SK-N-SH (cell line): ENCODE measurements around the gene CBFA2T3.

Experiments
- ELF1 ChIP-seq: IDR thresholded peaks from 2 replicates; pipeline ENCODE4 v1.4.0; 2012
- EP300 ChIP-seq, 2 experiments: IDR thresholded peaks; 2 replicates each; pipeline versions ENCODE4 v1.4.0 to v1.6.1; 2012; ENCODE audit warnings: borderline replicate concordance in 1 of 2, low read depth in 1 of 2, low read length in 1 of 2
- EZH2phosphoT487 ChIP-seq: fragments of 200-600 bp; sonication (generic); IDR thresholded peaks from 2 replicates; pipeline ENCODE4 v1.6.1; 2017; ENCODE audit warnings: low read depth, mixed run types, mild to moderate bottlenecking, antibody characterized with exemption, moderate library complexity, borderline replicate concordance
- GABPA ChIP-seq: IDR thresholded peaks from 2 replicates; pipeline ENCODE4 v1.4.0; 2012; ENCODE audit warnings: low read depth, mild to moderate bottlenecking
- JUND ChIP-seq: IDR thresholded peaks from 2 replicates; pipeline ENCODE4 v1.4.0; 2012
- POLR2AphosphoS5 ChIP-seq: IDR thresholded peaks from 2 replicates; pipeline ENCODE4 v1.6.1; 2012; ENCODE audit warnings: low read depth, low read length
- RXRA ChIP-seq: IDR thresholded peaks from 2 replicates; pipeline ENCODE4 v1.4.0; 2012; ENCODE audit warnings: low read depth, mild to moderate bottlenecking, borderline replicate concordance
- TAF1 ChIP-seq: IDR thresholded peaks from 2 replicates; pipeline ENCODE4 v1.6.1; 2012; ENCODE audit warnings: low read depth, mild to moderate bottlenecking, low read length, moderate library complexity, borderline replicate concordance
- TF ChIP-seq, protein P1 (sequence below): fragments of 150-350 bp; IDR thresholded peaks from 2 replicates; pipeline ENCODE4 v1.6.1; 2017; ENCODE audit warnings: antibody characterized with exemption, low read length, low read depth, borderline replicate concordance
- TF ChIP-seq, protein P2 (sequence below): fragments of 200-600 bp; sonication (generic); IDR thresholded peaks from 2 replicates; pipeline ENCODE4 v1.6.1; 2017; ENCODE audit warnings: antibody characterized with exemption, mild to moderate bottlenecking, moderate library complexity
- TF ChIP-seq, protein P3 (sequence below): IDR thresholded peaks from 2 replicates; pipeline ENCODE4 v1.6.1; 2012; ENCODE audit warnings: mild to moderate bottlenecking, low read depth, low read length, moderate library complexity
- TF ChIP-seq, protein P4 (sequence below): IDR thresholded peaks from 2 replicates; pipeline ENCODE4 v1.4.0; 2012; ENCODE audit warnings: low read depth, borderline replicate concordance

DNA sequence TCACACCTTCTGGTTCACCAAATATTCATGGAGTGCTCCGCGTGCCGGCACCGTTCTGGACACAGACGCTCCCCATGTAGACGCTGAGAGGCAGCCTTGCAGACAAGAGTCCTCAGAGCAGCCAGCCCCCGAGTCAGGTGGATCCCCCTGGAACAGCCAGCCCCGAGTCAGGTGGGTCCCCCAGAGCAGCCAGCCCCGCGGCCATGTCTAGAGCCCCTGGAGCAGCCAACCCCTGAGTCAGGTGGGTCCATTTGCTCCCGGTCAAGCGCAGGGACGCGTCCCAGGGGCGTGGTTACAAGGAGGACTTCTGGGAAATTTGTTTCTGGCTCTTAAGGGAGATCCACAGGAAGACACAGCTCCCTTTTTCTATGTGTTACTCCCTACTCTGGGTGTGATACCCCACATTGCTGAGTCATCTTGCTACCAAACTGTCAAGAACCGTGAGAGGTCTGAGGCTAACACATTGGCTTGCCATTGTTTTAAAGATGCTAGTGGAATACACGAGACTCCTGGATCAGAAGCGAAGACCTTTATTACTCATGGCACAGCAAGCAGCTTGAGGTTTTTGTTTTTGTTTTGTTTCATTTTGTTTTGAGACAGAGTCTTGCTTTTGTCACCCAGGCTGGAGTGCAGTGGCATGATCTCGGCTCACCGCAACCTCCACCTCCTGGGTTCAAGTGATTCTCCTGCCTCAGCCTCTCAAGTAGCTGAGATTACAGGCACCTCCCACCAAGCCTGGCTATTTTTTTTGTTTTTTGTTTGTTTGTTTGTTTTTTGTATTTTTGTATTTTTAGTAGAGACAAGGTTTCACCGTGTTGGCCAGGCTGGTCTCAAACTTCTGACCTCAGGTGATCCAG is 43.3 kb upstream of the CBFA2T3 start:
- TF ChIP-seq, protein P1, sequence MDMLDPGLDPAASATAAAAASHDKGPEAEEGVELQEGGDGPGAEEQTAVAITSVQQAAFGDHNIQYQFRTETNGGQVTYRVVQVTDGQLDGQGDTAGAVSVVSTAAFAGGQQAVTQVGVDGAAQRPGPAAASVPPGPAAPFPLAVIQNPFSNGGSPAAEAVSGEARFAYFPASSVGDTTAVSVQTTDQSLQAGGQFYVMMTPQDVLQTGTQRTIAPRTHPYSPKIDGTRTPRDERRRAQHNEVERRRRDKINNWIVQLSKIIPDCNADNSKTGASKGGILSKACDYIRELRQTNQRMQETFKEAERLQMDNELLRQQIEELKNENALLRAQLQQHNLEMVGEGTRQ, result no peak
- TF ChIP-seq, protein P2, sequence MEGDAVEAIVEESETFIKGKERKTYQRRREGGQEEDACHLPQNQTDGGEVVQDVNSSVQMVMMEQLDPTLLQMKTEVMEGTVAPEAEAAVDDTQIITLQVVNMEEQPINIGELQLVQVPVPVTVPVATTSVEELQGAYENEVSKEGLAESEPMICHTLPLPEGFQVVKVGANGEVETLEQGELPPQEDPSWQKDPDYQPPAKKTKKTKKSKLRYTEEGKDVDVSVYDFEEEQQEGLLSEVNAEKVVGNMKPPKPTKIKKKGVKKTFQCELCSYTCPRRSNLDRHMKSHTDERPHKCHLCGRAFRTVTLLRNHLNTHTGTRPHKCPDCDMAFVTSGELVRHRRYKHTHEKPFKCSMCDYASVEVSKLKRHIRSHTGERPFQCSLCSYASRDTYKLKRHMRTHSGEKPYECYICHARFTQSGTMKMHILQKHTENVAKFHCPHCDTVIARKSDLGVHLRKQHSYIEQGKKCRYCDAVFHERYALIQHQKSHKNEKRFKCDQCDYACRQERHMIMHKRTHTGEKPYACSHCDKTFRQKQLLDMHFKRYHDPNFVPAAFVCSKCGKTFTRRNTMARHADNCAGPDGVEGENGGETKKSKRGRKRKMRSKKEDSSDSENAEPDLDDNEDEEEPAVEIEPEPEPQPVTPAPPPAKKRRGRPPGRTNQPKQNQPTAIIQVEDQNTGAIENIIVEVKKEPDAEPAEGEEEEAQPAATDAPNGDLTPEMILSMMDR, result no peak
- TF ChIP-seq POLR2AphosphoS5 (no peak), EZH2phosphoT487 (no peak), JUND (no peak), GABPA (no peak), ELF1 (no peak), RXRA (no peak), EP300 (IDR thresholded peaks at IDR 0.05; ENCODE audit: borderline replicate concordance in 1 of 2, low read depth in 1 of 2, low read length in 1 of 2) (no peak), TAF1 (no peak)
- TF ChIP-seq, protein P3, sequence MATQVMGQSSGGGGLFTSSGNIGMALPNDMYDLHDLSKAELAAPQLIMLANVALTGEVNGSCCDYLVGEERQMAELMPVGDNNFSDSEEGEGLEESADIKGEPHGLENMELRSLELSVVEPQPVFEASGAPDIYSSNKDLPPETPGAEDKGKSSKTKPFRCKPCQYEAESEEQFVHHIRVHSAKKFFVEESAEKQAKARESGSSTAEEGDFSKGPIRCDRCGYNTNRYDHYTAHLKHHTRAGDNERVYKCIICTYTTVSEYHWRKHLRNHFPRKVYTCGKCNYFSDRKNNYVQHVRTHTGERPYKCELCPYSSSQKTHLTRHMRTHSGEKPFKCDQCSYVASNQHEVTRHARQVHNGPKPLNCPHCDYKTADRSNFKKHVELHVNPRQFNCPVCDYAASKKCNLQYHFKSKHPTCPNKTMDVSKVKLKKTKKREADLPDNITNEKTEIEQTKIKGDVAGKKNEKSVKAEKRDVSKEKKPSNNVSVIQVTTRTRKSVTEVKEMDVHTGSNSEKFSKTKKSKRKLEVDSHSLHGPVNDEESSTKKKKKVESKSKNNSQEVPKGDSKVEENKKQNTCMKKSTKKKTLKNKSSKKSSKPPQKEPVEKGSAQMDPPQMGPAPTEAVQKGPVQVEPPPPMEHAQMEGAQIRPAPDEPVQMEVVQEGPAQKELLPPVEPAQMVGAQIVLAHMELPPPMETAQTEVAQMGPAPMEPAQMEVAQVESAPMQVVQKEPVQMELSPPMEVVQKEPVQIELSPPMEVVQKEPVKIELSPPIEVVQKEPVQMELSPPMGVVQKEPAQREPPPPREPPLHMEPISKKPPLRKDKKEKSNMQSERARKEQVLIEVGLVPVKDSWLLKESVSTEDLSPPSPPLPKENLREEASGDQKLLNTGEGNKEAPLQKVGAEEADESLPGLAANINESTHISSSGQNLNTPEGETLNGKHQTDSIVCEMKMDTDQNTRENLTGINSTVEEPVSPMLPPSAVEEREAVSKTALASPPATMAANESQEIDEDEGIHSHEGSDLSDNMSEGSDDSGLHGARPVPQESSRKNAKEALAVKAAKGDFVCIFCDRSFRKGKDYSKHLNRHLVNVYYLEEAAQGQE, result no peak
- TF ChIP-seq, protein P4, sequence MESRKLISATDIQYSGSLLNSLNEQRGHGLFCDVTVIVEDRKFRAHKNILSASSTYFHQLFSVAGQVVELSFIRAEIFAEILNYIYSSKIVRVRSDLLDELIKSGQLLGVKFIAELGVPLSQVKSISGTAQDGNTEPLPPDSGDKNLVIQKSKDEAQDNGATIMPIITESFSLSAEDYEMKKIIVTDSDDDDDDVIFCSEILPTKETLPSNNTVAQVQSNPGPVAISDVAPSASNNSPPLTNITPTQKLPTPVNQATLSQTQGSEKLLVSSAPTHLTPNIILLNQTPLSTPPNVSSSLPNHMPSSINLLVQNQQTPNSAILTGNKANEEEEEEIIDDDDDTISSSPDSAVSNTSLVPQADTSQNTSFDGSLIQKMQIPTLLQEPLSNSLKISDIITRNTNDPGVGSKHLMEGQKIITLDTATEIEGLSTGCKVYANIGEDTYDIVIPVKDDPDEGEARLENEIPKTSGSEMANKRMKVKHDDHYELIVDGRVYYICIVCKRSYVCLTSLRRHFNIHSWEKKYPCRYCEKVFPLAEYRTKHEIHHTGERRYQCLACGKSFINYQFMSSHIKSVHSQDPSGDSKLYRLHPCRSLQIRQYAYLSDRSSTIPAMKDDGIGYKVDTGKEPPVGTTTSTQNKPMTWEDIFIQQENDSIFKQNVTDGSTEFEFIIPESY, result no peak
